ENCODE data around the gene ATP4A. TPM values are rescaled to one million over a fixed set of nuclear protein-coding genes. Genes with fewer than 3 reads are reported as not detected.

ATP4A gene
- not detected for total RNA-seq

DNA sequence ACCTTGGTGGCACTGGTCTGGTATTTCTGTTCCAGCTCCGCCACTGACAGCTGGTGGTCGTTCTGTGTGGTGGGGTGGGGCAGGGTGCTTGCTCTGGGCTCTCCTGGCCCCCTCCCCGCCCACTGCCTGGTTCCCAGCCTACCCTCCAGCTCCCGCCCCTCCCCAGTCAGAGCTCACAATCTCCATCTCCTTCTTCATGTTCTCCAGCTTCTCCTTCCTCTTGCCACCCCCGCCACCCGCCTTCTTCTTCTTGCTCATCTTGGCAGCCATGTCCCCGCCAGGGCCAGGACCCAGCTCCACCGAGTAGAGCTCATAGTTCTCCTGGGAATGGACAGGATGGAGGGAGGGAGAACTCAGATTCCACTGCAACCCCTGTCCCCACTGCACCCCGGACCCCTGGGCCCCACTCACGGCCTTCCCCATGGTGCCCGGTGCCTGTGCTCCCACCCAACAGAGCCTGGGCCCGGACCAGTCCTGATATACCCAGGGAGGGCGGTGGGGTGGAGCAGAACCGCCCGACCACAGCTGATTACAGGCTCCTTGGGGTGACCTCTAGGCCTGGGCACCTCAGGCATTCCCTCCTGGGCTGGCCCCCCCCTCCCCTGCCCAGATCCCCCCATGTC is at the start of gene ATP4A:
TSS of gene ATP4A (minus strand) at position 452 of the 623 bp plus-strand sequence. CDS start at position 423, 29 bp downstream.

DNA sequence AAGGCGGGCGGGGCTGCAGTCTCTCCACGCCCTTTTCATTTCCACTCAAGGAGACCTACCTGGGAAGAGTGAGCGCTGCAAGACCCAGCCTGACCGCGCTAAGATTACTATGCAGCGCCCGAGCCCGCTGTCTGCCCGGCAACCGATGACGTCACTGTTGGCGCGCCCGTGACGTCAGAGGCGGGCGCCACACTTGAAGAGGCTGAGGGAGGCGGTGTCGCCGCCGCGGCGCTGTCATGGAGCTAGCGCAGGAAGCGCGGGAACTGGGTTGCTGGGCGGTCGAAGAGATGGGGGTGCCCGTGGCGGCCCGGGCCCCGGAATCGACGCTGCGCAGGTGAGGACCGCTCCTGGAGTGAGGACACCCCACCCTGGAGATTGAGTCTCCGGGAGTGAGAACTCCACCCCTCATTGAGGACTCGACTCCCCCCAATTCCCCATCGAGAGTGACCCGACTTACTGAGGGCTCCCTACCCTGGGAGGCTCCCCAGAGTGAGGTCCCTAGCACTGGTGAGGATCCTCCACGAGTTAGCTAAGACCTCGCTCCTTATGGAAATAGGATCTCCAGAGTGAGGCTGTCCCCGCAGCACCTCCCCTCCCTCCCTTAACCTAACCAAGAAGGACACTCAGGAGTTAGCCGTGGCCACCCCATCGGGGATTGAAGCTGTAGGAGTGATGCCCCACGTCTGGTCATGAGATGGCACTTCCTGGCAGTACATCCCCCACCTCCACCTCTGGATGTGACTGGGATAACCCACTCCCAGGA is 49.3 kb upstream of the ATP4A start, which contains the start of gene HAUS5:
TSS of gene HAUS5 (plus strand) at position 177 of the 763 bp plus-strand sequence. CDS start at position 237, 60 bp downstream.

DNA sequence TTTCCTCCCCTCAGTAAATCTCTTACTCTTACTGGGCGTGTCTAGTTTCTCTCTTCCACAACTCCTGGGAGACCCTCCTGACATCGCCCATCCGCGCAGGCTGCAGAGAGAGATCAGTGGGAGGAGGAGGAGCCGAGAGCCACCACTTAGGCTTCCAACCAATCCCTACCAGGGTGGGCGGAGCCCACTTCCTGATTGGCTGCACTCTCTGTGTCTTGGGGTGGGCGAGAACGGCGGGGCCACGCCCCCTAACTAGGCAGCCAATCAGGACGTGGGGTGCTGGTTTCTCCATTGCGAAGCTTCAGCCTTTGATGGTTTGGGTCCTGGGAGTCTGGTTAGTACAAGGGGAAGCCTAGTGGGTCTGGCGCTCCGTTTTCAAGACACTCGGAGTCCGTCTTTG is 22.4 kb upstream of the ATP4A start, which contains the start of gene PMIS2:
TSS of gene PMIS2 (plus strand) at position 326 of the 400 bp plus-strand sequence. CDS start 87 bp downstream, outside the sequence.

GRCh38 chr19:35545001-35545854 is 18.2 kb downstream of the ATP4A start, which contains the start of gene TMEM147:
TSS of gene TMEM147 (plus strand) at chr19:35545626. CDS start at chr19:35545740, 114 bp downstream.

DNA sequence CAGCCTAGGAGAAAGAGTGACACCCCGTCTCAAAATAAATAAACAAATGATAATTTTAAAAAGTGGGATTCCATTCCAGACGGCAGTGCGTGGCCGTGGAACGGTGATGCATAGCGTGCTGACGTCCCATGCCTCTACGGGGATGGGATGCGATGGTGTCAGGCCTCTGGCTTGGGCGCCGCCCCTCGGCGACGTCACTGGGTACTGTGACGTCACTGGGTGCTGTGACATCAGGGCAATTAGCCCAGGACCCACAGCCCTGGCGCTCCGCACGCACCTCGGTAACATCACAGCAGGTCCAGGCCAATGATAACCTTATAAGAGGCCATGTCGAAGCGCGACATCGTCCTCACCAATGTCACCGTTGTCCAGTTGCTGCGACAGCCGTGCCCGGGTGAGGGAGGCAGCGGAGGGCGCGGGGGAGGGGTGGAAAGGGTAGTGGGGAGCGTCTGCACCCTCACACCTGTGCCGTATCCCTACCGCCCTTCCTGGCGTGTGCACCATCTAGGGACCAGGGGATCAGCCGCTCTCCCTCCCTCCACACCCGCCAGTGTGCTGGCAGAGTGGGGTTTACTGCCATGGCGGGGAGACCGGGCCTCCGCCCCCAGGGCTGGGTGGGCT is 30.1 kb downstream of the ATP4A start, which contains the start of gene GAPDHS:
TSS of gene GAPDHS (plus strand) at position 256 of the 621 bp plus-strand sequence. CDS start at position 328, 72 bp downstream.

DNA sequence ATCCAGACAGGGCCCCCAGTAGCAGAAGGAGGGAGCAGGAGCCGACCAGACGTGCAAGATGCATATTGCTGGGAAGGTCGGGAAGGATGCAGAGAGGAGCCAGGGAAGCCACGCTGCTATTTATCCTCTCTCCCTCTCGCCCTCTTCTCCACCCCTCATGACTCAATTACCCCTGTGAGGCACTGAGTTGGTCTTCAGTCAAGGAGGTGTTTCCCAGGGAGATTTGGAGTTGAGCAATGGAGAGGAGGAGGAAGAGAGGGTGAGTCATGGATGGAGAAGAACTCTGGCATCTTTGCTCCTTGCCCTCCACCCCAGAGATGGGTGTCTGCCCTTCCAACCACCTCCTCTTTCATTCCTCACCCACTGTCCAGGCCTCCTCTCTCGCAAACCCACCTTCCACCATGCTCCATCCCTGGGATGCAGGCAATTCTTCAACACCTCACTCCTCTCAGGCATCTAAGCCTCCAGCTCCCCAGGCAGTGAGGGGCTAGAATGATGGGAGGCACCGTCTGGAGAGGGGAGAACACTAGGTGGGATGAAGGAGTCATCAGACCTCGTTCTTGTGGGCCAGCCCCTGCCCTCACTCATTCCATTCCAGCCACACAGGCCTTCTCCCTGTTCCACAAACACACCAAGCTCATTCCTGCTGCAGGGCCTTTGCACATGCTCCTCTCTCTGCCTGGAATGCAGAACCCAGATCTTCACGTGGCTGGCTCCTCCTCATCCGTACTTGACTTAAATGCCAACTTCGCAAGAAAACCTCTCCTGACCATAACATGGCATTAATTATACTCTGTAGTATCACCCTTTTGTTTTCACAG is 35.0 kb downstream of the ATP4A start, which contains the start of gene SBSN:
TSS of gene SBSN (minus strand) at position 94 of the 821 bp plus-strand sequence. CDS start at position 64, 30 bp downstream.

GRCh38 chr19:35513628-35514281 is 49.7 kb downstream of the ATP4A start, which contains the start of gene DMKN:
TSS of gene DMKN (minus strand) at chr19:35513649. CDS start at chr19:35513475, 174 bp downstream.

Other genes starting within 250 kb of the ATP4A start
- gene CD22, start 234.5 kb downstream of the ATP4A start, total RNA-seq, result 0.46 TPM
- not detected for gene FFAR1, start 215.8 kb downstream of the ATP4A start, total RNA-seq
- 0.23 TPM for gene FFAR3, start 205.2 kb downstream of the ATP4A start, total RNA-seq
- gene GPR42, start 192.6 kb downstream of the ATP4A start, total RNA-seq, result not detected
- gene FFAR2, start 115.4 kb downstream of the ATP4A start, total RNA-seq, result 0.23 TPM
- gene KRTDAP, start 73.2 kb downstream of the ATP4A start, total RNA-seq, result not detected
- gene DMKN, start 50.0 kb downstream of the ATP4A start, total RNA-seq, result 15.5 TPM
- not detected for gene SBSN, start 35.3 kb downstream of the ATP4A start, total RNA-seq
- not detected for gene GAPDHS, start 30.2 kb downstream of the ATP4A start, total RNA-seq
- gene TMEM147, start 18.0 kb downstream of the ATP4A start, total RNA-seq, result 61.1 TPM
- not detected for gene PMIS2, start 22.5 kb upstream of the ATP4A start, total RNA-seq
- 6.0 TPM for gene HAUS5, start 49.1 kb upstream of the ATP4A start, total RNA-seq
- gene RBM42, start 65.4 kb upstream of the ATP4A start, total RNA-seq, result 18.2 TPM
- 0.46 TPM for gene ETV2, start 78.1 kb upstream of the ATP4A start, total RNA-seq
- gene COX6B1, start 84.7 kb upstream of the ATP4A start, total RNA-seq, result 199 TPM
- not detected for gene UPK1A, start 102.9 kb upstream of the ATP4A start, total RNA-seq
- gene ZBTB32, start 140.9 kb upstream of the ATP4A start, total RNA-seq, result not detected
- gene KMT2B, start 154.3 kb upstream of the ATP4A start, total RNA-seq, result 6.2 TPM
- gene IGFLR1, start 178.8 kb upstream of the ATP4A start, total RNA-seq, result 0.46 TPM
- 10.8 TPM for gene U2AF1L4, start 181.8 kb upstream of the ATP4A start, total RNA-seq
- gene PSENEN, start 182.0 kb upstream of the ATP4A start, total RNA-seq, result 23.5 TPM
- 12.0 TPM for gene LIN37, start 184.9 kb upstream of the ATP4A start, total RNA-seq
- gene HSPB6, start 193.4 kb upstream of the ATP4A start, total RNA-seq, result 0.23 TPM
- 5.5 TPM for gene PROSER3, start 194.5 kb upstream of the ATP4A start, total RNA-seq
- gene ARHGAP33, start 211.9 kb upstream of the ATP4A start, total RNA-seq, result 68.0 TPM
- not detected for gene PRODH2, start 249.2 kb upstream of the ATP4A start, total RNA-seq

Measured in diencephalon (tissue), 1 donor.